Amniotic epithelial cell (primary cell): ENCODE data around the gene KDM8.
A peak's percentile ranks its signal among the peaks of the same experiment; 100 is the strongest.

ENCODE experiments used
- DNase-seq: peaks from one replicate; pipeline ENCODE4 v3.0.0-alpha.2; 2010; ENCODE audit warnings: low read depth

The KDM8 gene

DNA sequence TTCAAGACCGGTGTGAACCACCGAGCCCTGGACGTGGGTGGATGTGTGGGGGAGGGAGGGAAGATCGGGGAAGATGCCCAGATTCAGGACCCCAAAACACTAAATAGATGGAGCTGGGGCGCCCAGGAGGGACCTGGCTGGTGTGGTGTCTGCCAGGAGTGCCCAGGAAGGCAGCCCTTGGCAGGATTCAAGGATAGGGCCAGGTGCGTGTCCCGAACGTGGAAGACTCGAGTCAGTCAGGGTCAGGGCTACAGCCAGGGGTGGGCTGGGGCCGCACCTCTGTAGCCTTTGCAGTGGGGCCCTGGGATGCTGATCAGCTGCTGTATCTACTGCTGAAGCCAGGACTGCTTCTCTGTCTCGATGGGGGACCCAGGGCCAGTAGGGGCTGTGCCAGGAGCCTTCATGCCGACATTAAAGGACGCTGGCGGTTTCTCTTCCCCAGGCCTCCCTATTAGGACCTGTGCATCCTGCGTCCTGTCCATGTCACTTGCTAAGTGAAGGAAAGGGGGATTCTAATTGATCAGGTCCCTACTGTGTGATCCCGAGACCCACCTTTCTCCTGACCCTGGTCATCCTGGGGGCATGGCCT, 13.1 kb downstream of the KDM8 start:
- no peak for DNase-seq

DNA sequence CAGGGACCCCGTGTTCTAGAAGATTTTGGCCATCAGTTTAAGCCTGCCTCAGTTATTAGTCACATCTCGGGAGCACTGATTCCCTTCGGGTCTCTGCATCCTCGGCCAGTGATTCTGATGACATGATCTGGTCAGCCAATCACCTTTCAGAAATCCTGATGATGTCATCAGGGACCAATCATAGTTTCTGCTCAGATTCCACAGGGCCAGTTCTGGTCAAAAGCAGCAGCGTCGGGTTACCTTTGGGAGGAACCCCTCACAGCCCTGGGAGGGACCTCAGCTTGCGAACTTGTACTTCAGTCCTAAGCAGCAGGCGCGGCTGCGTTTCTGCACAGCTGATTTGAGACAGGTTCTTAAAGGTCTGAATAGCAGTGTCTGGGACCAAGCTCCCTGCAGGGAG, 13.9 kb downstream of the KDM8 start:
- DNase-seq, result peak; percentile 70

DNA sequence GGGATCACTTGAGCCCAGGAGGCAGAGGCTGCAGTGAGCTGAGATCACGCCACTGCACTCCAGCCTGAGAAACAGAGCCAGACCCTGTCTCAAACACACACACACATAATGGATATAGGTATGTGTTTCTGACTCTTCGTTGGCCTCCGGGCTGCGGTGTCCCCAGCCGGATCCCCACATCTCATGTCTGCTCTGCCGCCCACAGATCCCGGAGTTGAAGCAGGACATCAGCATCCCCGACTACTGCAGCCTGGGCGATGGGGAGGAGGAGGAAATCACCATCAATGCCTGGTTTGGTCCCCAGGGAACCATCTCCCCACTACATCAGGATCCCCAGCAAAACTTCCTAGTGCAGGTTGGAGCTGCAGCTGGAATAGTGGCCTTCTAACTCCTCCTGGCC, 15.4 kb downstream of the KDM8 start:
- DNase-seq, result no peak

DNA sequence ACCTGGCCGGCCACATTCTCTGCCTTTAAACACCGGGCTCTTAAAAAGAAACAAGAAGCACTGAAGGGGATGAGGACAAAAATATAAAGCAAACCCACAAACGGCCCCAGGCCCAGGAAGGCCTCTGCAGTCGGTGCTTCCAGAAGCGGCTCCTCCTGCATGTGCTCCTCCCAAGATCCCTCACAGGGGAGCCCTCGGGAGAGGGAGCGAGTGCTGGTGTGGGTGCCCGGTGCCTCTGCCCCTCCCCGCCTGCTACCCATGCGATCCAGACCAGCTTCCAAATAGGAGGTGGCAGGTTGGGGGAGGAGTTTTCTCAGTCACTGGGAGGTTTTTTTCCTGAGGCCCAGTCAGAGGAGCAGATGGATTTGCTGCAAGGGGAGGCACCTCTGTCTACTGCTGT, 15.8 kb downstream of the KDM8 start:
- no peak for DNase-seq

DNA sequence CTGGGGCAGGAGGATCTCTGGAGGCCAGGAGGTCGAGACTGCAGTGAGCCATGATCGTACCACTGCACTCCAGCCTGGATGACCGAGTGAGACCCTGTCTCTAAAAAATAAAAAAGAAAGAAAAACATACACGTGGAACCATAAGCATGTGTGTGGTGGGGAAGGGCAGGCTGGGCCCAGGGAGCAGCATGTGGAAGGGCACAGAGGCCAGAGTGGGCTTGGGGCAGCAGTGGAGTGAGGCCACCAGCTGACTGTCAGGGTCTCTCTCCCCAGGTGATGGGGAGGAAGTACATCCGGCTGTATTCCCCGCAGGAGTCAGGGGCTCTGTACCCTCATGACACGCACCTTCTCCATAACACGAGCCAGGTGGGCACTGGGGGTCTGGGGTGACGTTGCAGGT, 16.8 kb downstream of the KDM8 start:
- no peak for DNase-seq

DNA sequence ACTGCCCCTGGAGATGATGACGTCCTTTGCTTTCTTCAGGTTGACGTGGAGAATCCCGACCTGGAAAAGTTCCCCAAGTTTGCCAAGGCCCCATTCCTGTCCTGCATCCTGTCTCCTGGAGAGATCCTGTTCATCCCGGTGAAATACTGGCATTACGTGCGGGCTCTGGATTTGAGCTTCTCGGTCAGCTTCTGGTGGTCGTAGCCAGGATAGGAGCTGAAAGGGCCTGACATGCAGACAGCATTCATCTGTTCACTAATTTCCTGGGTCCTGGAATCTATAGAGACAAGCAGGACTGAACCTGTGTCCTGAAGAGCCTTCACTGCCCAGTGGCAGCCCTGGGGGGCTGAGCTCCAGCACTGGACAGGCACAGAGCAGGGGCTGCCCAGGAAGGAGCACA, 17.2 kb downstream of the KDM8 start:
- DNase-seq, result no peak

DNA sequence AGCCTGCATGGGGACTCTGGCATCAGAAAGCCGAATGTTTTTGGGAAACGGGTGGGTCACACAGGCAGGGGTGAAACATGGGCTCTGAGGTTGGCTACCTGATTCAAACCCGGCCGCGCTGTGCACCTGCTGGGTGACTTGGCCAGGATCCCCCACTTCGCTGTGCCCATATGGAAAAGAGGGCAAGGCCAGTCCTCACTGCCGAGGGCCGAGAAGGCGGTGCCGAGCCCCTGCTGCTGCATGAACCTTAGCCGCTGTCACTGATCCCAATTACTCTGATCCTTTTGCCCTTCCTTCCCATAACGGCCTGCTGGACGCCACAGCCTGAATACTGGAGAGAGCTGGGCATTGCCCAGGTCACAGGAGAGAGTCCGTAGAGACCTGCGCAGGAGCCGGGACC, 17.7 kb downstream of the KDM8 start:
- DNase-seq, result no peak

DNA sequence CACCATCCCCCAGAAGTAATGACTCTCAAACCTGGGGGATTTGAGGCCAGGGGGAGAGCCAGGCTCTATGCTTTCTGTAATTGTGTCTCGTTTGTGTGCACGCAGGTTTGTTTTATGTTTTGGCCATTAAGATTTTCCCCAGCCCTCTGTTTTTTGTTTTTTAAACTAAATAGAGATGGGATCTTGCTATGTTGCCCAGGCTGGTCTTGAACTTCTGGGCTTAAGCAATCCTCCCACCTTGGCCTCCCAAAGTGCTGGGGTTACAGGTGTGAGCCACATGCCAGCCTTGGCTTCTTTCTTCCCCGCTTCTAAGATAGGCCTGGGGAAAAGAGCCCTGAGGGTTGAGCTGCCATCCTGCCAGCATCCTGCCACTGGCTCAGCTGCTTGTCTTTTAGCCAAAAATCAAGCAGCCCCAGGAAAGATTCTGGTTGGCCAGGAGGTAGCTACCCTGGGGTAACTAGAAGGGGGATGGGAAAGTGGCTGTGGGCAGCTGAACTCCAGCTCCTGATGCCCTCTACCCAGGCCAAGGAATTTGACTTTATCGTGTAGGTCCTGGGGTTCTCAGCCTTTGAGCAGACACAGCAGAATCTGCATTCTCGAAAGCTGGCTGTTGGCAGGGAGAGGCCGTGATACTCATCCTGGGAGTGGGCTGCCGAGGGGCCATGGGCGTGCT, 18.4 kb downstream of the KDM8 start:
- no peak for DNase-seq

DNA sequence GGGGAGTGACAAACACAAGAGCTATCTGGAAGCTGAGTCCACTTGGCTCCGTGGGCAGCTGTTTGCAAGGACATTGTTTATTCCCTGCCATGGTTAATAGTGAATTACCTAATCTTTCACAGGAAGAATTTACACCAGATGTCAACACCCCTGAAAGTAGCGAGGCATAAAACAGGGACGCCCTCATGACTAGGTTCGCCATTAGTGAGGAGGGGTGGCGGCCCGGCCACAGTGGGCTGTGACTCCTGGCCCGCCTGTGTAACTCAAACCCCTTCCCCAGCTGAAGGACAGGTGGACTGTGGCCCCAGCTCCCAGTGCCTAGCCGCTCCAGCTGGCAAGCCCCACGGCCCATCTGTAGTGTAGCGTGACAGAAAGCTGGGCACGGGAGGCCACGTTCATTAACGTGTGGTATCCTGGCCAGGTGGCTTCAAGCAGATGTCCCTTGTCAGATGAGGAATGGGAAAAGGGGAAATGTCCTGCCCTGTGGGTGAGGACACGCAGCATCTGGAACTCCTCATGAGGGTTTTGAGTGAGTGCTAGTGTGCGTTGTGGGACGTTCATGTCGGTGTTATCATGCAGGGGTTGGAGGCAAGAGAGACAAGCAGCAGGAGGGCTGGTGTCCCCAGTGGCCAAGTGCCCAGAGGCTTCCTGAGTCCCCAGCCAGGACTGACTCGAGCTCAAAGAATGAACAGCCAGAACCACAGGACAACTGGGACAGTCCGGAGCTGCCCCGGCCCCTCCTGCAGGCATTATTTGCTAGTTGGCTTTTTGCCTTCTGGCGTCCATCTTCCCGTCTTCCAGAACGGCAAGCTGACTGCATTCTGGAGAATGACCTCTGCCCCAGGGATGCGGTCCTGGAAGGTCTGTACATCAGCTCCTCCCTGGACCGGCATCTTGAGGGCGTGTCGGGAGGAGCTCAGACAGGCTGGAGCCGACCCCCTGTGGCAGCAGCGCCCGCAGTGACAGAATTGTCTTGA, 19.2 kb downstream of the KDM8 start:
- peak; percentile 68 for DNase-seq

DNA sequence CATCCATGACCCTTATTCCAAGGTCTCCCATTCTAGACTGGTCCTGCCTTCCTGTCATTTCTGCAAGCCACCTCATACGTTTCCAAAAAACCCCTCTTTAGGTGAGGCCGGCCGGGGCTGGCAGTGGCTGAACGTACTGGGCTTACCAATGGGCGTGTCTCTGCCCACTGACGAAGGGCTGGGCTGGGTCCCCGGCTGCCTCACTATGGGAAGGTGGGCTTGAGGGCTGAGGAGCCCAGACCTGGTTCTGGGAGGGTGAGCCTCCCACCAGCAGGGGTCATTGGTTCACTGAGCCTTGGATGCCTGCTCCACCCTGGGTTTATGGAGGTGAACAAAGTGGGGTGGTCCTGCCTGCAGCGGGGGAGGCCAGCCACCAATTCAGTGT, 19.9 kb downstream of the KDM8 start:
- DNase-seq, result no peak

DNA sequence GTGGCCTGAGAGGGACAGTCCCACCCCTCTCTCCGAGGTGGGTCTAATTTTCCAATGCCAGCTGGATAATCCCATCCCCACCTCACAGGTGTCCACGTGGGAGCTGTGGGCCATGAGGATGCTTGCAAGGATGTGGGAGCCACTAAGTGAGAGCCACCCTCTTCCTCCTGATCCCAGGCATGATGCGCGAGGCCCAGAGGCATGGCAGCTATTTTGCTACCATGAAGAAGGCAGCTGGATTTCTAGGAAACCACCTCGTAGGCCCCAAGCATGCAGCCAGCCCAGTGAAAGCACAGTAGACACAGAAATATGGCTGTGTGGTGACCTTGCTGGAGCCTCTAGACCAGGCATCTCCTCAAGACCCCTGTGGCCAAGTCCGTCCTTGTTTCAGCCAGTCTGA, 20.4 kb downstream of the KDM8 start:
- no peak for DNase-seq

DNA sequence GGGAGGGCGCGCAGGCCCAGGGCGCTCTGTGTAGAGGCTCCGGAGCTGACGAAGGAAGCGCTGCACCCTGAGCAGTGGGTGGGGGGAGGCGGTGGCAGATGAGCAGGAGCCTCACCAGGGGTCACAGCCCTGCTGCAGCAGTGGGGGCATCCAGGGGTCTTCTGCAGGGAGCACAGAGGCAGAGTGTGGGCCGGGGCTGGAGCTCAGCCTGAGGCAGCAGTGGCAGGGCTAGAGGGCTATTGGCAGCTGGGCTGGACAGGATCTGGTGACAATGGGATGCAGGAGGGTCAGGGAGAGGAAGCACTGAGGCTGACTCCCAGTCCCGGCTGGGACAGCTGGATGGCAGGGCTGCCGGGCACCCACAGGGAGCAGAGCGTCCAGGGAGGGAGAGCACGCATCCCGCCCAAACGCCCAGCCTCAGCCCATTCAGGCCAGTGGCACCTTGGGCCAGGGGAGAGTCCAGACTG, 21.0 kb downstream of the KDM8 start:
- DNase-seq, result no peak

DNA sequence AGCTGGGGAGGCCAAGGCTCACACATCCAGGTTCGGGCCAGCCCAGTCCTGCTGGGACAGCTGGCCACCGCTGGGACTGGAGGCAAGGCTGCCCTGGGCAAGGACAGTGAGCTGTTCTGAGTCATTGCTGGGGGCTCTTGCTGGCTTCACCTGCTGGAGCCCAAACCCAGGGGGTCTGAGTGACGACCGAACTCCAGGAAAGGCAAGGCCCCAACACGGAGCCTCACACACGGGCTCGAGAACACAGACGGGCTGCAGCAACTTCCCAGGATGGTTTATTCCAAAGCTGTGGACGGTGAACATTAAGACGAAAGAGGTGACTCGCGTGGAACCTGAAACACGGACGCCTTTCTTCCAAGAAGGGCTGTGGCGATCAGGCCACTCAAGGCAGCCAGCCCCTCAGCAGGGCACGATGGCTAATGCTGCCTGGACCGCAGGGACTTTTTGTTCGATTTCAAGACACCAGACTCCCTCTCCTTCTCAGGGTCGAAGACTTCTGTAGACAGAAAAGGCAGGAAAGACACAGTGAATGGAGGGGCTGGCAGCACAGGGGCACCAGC, 21.5 kb downstream of the KDM8 start:
- DNase-seq, result no peak

DNA sequence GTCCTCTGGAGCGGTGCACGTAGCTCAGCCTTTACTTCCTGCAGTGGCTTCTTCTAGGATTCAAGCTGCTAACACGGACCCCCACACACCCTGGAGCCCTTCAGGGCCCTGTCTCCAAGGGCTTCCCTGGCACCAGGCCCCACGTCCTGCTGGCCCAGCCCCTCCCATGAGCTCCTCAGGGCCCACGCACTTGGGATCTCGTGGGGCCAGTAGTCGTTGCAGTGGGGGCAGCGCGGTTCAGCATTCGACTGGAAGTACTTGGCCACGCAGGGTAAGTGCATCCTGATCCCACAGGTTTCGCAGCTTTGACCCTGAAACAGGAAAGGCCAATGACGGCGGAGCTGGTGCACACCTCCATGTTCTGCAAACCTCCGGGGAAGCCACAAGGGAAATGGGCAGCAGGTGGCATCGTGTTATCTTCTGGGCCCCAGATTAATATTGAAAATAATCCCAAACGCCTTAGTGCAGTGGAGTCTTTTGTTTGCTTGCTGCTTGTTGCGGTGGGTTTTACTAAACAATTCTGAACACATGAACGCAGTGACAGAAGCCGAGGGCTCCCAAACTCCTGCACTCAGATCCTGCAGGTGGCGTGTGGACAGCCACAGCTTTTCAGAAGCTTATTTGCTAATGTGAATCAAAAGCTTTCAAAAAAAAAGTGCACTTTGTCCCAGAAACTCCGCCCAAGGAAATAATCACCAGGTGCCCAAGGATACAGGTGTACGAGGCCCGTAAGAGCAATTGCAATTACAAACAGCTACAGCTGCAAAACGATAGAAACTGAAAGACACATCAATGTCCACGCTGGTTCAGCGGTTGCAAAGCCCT, 22.4 kb downstream of the KDM8 start:
- DNase-seq, result no peak

DNA sequence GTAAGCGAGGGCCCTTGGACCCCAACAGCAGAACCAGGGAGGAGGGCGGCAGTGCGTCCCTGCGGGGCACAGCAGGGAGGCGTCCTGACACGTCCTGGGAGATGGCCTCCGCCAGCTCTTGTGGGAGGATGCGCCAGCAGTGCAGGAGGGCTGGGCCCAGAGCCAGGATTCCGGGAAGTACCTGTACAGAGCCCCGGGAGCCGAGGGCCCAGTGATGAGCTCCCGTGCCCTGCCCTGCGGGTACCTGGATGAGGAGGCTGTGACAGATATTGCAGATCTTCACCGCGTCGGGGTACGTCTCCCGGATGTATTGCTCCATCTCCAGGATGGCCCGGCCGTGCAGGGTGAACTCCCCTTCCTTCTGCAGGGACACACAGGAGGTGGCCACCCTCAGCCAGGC, 23.1 kb downstream of the KDM8 start:
- DNase-seq, result no peak

DNA sequence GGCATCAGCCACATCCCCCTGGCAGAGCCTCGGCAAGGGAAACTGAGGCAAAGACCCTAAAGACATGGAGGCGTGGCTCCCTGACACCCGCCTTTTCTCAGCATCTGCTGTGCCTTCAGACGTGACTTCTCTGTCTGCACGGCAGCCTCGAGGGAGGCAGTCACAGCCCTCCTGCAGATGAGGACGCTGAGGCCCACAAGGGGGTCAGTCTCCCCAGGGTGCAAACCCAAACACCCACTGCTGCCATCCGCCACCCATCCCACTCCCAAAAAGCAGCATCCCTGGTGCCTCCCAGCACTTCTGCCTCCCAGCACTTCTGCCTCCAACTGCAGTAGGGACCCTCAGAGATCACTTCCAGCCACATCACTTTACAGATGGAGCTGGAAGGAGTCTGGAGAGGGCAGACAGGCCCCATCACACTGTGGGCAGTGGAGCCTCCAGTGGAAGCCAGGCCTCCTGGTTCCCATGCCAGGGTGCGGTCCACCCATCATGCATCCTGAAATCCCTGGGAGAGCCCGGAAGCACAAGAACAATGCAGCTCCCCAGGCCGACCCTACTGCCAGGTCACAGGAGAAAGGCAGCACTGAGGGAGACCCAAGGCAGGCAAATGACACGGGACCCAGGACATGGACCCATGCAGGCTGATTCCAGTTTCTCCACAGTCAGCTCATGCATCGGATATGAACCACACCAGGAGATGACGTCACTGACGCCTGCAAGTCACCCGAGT, 23.8 kb downstream of the KDM8 start:
- no peak for DNase-seq

DNA sequence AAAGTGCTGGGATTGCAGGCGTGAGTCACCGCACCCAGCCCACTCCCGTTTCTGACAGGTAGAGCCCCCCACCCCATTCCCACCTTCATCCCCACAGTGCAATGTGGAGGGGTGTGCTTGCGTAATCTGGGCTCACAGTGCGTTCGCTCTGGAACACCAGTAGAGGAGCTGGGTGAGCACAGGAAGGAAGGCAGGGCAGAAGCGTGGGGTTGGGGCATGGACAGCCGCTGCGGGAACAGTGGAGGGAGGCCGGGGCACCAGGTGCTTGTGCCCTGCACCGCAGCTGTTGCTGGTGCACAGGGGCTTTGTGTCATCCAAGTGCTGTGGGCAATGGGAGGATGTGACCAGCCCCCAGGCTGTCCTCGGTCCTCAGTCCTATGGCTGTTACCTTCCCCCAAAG, 24.7 kb downstream of the KDM8 start:
- DNase-seq, result no peak

DNA sequence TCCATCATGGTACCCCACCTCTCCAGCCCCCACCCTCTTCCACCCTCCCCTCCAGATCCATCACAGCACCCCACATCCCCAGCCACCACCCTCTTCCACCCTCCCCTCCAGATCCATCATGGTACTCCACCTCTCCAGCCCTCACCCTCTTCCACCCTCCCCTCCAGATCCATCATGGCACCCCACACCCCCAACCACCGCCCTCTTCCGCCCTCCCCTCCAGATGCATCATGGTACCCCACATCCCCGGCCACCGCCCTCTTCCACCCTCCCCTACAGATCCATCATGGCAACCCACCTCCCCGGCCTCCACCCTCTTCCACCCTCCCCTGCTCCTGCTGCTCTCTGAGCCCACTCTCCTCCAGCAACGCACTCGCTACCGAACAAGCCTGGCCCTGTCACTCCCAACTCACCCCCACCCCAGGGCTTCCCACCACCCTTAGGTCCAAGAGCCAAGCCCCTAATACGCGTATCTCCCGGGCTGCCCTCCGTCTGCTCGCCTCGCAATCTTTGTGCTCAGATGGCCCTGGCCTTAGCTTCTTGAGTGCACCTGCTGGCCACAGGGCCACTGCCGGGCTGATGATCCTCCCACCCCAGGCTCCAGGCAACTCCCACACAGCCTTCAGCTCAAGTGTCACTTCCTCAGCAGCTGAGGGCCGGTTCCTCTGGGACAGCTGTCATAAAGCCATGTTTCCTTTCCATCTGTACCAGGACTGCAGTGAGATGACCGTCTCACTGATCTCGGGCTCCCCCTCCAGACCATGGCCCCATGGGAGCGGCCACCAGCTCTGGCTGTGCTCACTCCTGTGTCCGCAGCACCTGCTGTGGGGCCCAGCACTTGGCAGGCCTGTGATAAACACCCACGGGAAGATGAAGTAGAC, 25.5 kb downstream of the KDM8 start:
- DNase-seq, result no peak

DNA sequence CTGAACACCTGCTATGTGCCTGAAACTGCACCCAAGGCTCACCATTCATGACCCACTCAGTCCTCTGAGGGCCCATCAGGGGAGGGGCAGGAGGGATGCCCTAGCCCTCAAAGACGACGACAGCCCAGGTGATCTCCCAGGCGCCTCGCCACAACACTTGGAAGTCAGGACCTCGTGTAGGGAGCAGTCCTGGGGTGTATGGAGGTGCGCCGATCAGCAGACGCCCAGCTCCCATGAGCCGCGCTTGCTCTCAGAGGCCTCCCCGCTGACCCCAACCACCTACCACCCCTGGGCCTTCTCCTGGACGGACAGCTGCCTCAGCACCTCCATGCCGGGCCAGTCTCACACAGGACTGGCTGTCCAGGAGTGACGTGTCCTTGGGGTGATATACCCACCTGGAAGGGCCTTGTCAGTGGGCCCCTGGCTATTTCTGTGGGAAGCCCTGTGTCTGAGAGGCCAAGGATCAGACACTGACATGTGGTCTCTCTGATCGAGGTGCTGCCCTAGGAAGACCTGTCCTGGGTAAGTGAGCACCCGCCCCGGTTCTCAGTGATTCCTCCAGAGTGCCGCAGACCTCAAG, 26.7 kb downstream of the KDM8 start:
- DNase-seq, result no peak

DNA sequence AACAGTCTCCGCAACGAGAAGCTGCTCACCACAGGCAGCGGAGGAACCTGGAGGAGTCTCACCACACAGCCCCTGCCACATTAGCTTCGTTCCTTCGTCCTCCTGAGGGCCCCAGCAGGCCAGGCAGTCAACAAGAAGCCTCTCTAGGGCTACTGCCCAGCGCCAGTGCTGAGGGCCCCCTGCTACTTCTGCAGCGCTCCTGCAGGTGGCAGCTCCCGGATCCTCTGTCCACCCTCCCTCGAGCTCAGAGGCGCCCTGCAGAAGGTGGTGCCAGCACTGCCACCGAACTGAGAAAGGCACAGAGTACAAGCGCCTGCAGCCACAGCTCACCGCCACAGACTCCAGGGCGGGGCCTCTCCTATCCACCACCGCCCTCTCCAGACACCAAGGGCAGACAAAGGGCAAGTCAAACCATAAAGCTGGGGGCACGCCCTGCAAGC, 27.3 kb downstream of the KDM8 start:
- DNase-seq, result no peak
